Bronchial epithelial cell (primary cell): ENCODE data around the gene KCNJ4. TPM values are rescaled to one million over a fixed set of nuclear protein-coding genes. Genes with fewer than 3 reads are reported as not detected.

Source experiments
- DNase-seq: peaks from one replicate; pipeline ENCODE4 v3.0.0-alpha.2; 2010; ENCODE audit warnings: low read depth
- FAIRE-seq: peaks from 2 replicates; lab custom pipeline; 2011; peaks lifted over from hg19 to GRCh38; lab: Jason Lieb, UNC
- H3K27me3 ChIP-seq: 2 replicates; pipeline ENCODE4 v1.5.1; 2011; ENCODE audit warnings: low read length; ENCODE audit not compliant: control insufficient read depth, insufficient read depth
- H3K36me3 ChIP-seq: 2 replicates; pipeline ENCODE4 v1.5.1; 2011; ENCODE audit warnings: low read length; ENCODE audit not compliant: control insufficient read depth, insufficient read depth
- H3K4me3 ChIP-seq: 2 replicates; pipeline ENCODE4 v1.5.1; 2011; ENCODE audit warnings: mild to moderate bottlenecking, low read depth, low read length, control low read depth
- total RNA-seq: library from RNA; depleted of rRNA; stranded (reverse); fragments of >200 nt; gene quantifications from 2 replicates; pipeline ENCODE4 v1.2.1, GENCODE V29; 2014
- TF ChIP-seq, protein P1 (sequence below): IDR thresholded peaks from 2 replicates; pipeline ENCODE4 v1.5.1; 2011; ENCODE audit warnings: mild to moderate bottlenecking, moderate library complexity, low read length, control low read depth, inconsistent platforms; ENCODE audit not compliant: insufficient read depth, severe bottlenecking

KCNJ4 gene
- total RNA-seq, 1 donor from 2014 or later = not detected

- DNase-seq (no peak), FAIRE-seq (no peak)
- H3K27me3 ChIP-seq = peaks cover 4% of the 10 kb centered on the region
- no peaks in the 10 kb centered on the region for H3K36me3 ChIP-seq
- TF ChIP-seq, protein P1, sequence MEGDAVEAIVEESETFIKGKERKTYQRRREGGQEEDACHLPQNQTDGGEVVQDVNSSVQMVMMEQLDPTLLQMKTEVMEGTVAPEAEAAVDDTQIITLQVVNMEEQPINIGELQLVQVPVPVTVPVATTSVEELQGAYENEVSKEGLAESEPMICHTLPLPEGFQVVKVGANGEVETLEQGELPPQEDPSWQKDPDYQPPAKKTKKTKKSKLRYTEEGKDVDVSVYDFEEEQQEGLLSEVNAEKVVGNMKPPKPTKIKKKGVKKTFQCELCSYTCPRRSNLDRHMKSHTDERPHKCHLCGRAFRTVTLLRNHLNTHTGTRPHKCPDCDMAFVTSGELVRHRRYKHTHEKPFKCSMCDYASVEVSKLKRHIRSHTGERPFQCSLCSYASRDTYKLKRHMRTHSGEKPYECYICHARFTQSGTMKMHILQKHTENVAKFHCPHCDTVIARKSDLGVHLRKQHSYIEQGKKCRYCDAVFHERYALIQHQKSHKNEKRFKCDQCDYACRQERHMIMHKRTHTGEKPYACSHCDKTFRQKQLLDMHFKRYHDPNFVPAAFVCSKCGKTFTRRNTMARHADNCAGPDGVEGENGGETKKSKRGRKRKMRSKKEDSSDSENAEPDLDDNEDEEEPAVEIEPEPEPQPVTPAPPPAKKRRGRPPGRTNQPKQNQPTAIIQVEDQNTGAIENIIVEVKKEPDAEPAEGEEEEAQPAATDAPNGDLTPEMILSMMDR = no peak
- H3K4me3 ChIP-seq = no peak overlapping the region
These were observed 26.3 kb downstream of the KCNJ4 start for GRCh38 chr22:38428714-38429113.

GRCh38 chr22:38427940-38428339 lies 27.1 kb downstream of the KCNJ4 start:
- TF ChIP-seq, protein P1 = no peak
- Histone ChIP-seq H3K36me3 (no peaks in the 10 kb centered on the region), H3K27me3 (peaks cover 2% of the 10 kb centered on the region), H3K4me3 (no peak overlapping the region)
- no peak for DNase-seq
- FAIRE-seq = no peak

DNA sequence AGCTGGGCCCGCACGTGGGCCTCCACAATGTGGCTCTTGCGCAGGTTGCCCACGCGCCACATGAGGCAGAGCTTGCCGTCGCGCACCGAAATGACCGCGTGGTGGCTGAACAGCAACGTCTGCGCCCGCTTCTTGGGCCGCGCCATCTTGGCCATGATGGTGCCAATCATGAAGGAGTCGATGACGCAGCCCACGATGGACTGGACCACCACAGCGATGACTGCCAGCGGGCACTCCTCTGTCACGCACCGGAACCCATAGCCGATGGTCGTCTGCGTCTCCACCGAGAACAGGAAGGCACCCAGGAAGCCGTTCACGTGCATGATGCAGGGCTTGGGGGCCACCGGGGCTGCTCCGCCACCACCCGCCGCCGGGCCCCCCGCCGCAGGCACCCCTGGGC lies 27.5 kb downstream of the KCNJ4 start:
- TF ChIP-seq, protein P1 = no peak
- no peak for FAIRE-seq
- H3K4me3 ChIP-seq = no peak overlapping the region
- peaks cover 2% of the 10 kb centered on the region for H3K27me3 ChIP-seq
- H3K36me3 ChIP-seq = no peaks in the 10 kb centered on the region
- no peak for DNase-seq

GRCh38 chr22:38426628-38427027 lies 28.4 kb downstream of the KCNJ4 start:
- Histone ChIP-seq H3K4me3 (no peak overlapping the region), H3K36me3 (no peaks in the 10 kb centered on the region), H3K27me3 (peaks cover 2% of the 10 kb centered on the region)
- DNase-seq (no peak), FAIRE-seq (no peak)
- TF ChIP-seq, protein P1 = no peak

- TF ChIP-seq, protein P1 = no peak
- peaks cover 2% of the 10 kb centered on the region for H3K27me3 ChIP-seq
- no peak overlapping the region for H3K4me3 ChIP-seq
- no peaks in the 10 kb centered on the region for H3K36me3 ChIP-seq
- DNase-seq (no peak), FAIRE-seq (no peak)
These were observed 30.4 kb downstream of the KCNJ4 start for GRCh38 chr22:38424525-38425080.
